Endothelial cell (in vitro differentiated cells): Measurements from ENCODE around the gene MCM3AP. TPM values are rescaled to one million over a fixed set of nuclear protein-coding genes. Genes with fewer than 3 reads are reported as not detected.
A peak's percentile ranks its signal among the peaks of the same experiment; 100 is the strongest.

Experiments
- DNase-seq: peaks from one replicate; pipeline ENCODE4 v3.0.0; 2021; ENCODE audit warnings: low spot score
- H3K27ac Mint-ChIP-seq: one replicate; pipeline ENCODE4 v1.8.0; 2021; ENCODE audit warnings: mixed read lengths, inconsistent platforms; ENCODE audit not compliant: unreplicated experiment
- H3K27me3 Mint-ChIP-seq: one replicate; pipeline ENCODE4 v1.8.0; 2021; ENCODE audit warnings: mild to moderate bottlenecking, moderate library complexity, mixed read lengths, inconsistent platforms; ENCODE audit not compliant: unreplicated experiment
- H3K36me3 Mint-ChIP-seq: one replicate; pipeline ENCODE4 v1.8.0; 2021; ENCODE audit warnings: mild to moderate bottlenecking, low read depth, mixed read lengths, inconsistent platforms; ENCODE audit not compliant: unreplicated experiment
- H3K4me1 Mint-ChIP-seq: one replicate; pipeline ENCODE4 v1.8.0; 2021; ENCODE audit warnings: mild to moderate bottlenecking, mixed read lengths, inconsistent platforms; ENCODE audit not compliant: unreplicated experiment
- H3K4me3 Mint-ChIP-seq: one replicate; pipeline ENCODE4 v1.8.0; 2021; ENCODE audit warnings: mild to moderate bottlenecking, mixed read lengths, inconsistent platforms; ENCODE audit not compliant: unreplicated experiment
- H3K9me3 Mint-ChIP-seq: one replicate; pipeline ENCODE4 v1.8.0; 2021; ENCODE audit warnings: mixed read lengths, inconsistent platforms; ENCODE audit not compliant: unreplicated experiment
- total RNA-seq: library from RNA; stranded (reverse); fragmentation: NEBNext Ultra II Directional; extraction: Animal tissue kit (Norgen Biotek cat#: 25700); gene quantifications from one replicate; pipeline ENCODE4 v1.2.1, GENCODE V29; 2021; ENCODE audit not compliant: unreplicated experiment
- TF ChIP-seq, protein P1 (sequence below): fragments of 200-600 bp; sonication (generic); IDR thresholded peaks from one replicate; pipeline ENCODE4 v1.5.0; 2021; ENCODE audit warnings: antibody characterized with exemption; ENCODE audit not compliant: unreplicated experiment

The MCM3AP gene
- total RNA-seq, 1 donor from 2014 or later, result 92.1 TPM

DNA sequence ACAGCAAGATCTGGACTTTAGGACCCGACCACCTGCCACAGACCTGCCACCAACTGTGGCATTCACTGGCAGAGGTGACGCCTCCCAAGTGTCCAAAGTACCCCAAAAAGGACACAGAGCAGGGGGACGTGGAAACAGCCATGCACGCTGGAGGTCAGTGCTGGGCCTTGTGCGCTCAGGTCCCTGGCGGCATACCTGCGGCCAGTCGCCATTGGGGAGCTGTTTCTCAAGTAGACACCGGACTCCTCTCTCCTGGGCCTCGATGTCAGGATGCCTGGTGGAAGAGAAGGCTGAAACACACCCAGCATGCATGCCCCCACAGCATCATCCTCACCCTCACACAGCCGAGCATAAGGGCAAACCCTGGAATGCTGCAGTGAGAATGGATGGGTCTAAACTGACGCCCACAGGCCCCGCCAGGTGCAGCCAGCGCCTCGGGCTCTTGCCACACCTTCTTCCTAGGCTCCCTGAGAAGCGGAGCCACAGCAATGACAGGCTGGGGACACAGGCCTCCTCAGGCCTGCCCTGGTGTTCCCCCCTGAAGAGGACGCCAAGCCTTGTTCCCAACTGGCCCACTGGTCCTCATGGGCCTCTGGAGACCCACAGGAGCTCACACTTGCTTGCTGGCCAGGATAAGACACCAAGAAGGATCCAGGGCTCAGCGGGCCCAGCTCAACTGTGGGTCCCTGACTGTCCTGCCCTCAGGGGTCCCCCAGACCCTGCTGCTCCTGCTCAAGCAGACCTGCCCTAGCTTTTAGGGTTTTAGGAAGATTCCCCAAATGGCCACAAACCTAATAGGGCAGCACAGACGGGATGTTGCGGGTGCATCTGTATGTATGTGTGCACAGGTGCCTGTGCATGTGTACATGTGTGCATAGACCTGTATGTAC, 93.5 kb downstream of the MCM3AP start:
- TF ChIP-seq, protein P1, sequence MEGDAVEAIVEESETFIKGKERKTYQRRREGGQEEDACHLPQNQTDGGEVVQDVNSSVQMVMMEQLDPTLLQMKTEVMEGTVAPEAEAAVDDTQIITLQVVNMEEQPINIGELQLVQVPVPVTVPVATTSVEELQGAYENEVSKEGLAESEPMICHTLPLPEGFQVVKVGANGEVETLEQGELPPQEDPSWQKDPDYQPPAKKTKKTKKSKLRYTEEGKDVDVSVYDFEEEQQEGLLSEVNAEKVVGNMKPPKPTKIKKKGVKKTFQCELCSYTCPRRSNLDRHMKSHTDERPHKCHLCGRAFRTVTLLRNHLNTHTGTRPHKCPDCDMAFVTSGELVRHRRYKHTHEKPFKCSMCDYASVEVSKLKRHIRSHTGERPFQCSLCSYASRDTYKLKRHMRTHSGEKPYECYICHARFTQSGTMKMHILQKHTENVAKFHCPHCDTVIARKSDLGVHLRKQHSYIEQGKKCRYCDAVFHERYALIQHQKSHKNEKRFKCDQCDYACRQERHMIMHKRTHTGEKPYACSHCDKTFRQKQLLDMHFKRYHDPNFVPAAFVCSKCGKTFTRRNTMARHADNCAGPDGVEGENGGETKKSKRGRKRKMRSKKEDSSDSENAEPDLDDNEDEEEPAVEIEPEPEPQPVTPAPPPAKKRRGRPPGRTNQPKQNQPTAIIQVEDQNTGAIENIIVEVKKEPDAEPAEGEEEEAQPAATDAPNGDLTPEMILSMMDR, result no peak
- DNase-seq, result no peak
- Mint-ChIP-seq H3K4me3 (no peak overlapping the region), H3K9me3 (no peaks in the 10 kb centered on the region), H3K36me3 (peaks cover 53% of the 10 kb centered on the region), H3K27ac (no peak overlapping the region), H3K27me3 (peaks cover 20% of the 10 kb centered on the region), H3K4me1 (peaks cover 22% of the 10 kb centered on the region)

DNA sequence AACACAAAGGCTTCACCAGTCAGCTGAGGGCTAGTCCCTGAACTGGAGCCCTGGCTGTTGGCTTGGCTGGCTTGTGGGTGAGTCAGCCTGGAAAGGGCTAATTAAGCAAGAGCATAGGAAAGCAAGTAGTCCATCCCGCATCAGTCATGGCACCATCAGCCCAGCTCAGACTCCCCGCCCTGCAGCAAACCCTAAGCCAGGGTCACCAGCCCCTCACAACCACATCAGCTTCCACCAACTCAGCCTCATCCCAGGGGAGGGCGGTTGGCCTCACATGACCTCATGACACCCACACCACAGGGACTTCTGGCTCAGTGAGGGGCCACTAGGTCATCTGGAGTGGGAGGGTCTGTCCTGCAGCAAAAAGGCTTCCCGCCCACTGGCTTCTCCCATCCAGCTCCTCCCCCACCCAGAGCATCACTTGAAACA, 94.1 kb downstream of the MCM3AP start:
- Mint-ChIP-seq H3K4me1 (peaks cover 22% of the 10 kb centered on the region), H3K27me3 (peaks cover 20% of the 10 kb centered on the region), H3K27ac (no peak overlapping the region), H3K9me3 (no peaks in the 10 kb centered on the region), H3K4me3 (no peak overlapping the region), H3K36me3 (peaks cover 49% of the 10 kb centered on the region)
- DNase-seq, result no peak
- TF ChIP-seq, protein P1, result no peak

- Mint-ChIP-seq H3K4me1 (peaks cover 23% of the 10 kb centered on the region), H3K4me3 (no peak overlapping the region), H3K36me3 (peaks cover 47% of the 10 kb centered on the region), H3K9me3 (no peaks in the 10 kb centered on the region), H3K27ac (peak overlapping the region; percentile 57), H3K27me3 (peaks cover 20% of the 10 kb centered on the region)
- TF ChIP-seq, protein P1, result no peak
- DNase-seq, result no peak
Measured at GRCh38 chr21:46190491-46191131, 94.8 kb downstream of the MCM3AP start.

DNA sequence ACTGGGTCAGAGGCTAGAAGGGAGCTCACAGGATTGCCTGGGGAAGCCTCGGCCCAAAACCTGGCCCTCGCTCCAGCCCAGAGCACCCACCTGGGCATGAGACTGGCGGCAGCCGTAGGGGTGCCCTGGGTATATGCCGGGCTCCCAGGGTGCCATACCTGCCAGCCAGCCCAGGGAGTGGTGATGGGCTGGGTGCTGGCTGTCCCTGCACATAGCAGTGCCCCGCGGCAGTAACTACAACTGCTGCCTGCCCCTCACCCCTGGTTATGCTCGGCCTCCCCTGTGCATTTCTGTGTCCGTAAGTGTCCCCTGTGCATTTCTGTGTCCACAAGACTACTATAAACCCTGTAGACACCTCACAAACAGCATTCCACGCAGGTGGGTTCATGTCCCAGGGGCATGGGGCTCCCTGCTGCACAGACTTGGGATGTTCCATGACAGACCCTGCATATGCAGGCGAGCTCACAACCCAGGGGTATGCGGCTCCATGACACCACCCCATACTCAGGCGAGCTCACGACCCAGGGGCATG, 95.4 kb downstream of the MCM3AP start:
- Mint-ChIP-seq H3K4me1 (peaks cover 27% of the 10 kb centered on the region), H3K4me3 (no peak overlapping the region), H3K27me3 (peaks cover 20% of the 10 kb centered on the region), H3K27ac (no peak overlapping the region), H3K9me3 (no peaks in the 10 kb centered on the region), H3K36me3 (peaks cover 41% of the 10 kb centered on the region)
- TF ChIP-seq, protein P1, result no peak
- no peak for DNase-seq
